Gastrocnemius medialis (tissue), 4 donors: ENCODE results near the gene FASTK. TPM values are rescaled to one million over a fixed set of nuclear protein-coding genes. Genes with fewer than 3 reads are reported as not detected.

Source experiments
- ATAC-seq, 2 donors: fragments of 150-250 bp; one replicate each; pipeline ENCODE4 v1.9.1; 2016
- DNase-seq, 2 donors: peaks; one replicate each; pipeline ENCODE4 v3.0.0-alpha.2; 2019
- H3K27ac ChIP-seq, 4 donors: fragments of 200-600 bp; sonication (generic); 1 replicate in 1 of 4; 2 replicates in 3 of 4; pipeline ENCODE4 v1.5.1; 2016 to 2018; ENCODE audit warnings: mild to moderate bottlenecking in 2 of 4, moderate library complexity in 1 of 4
- H3K27me3 ChIP-seq, 3 donors: fragments of 200-600 bp; sonication (generic) in 2 of 3; 1 replicate in 1 of 3; 2 replicates in 2 of 3; pipeline versions ENCODE4 v1.5.1 to v1.6.0; 2016 to 2019; ENCODE audit warnings: mild to moderate bottlenecking in 1 of 3, moderate library complexity in 1 of 3
- H3K36me3 ChIP-seq, 2 donors: fragments of 200-600 bp; sonication (generic) in 1 of 2; one replicate each; pipeline ENCODE4 v1.5.1; 2017 to 2018
- H3K4me1 ChIP-seq, 2 donors: fragments of 200-600 bp; sonication (generic) in 1 of 2; one replicate each; pipeline ENCODE4 v1.5.1; 2016 to 2017; ENCODE audit warnings: mild to moderate bottlenecking in 2 of 2
- H3K4me3 ChIP-seq, 4 donors: fragments of 200-600 bp; sonication (generic) in 3 of 4; 1 replicate in 1 of 4; 2 replicates in 3 of 4; pipeline ENCODE4 v1.5.1; 2016 to 2019; ENCODE audit warnings: mild to moderate bottlenecking in 2 of 4
- H3K9me3 ChIP-seq, 3 donors: fragments of 200-600 bp; sonication (generic) in 2 of 3; 1 replicate in 1 of 3; 2 replicates in 2 of 3; pipeline ENCODE4 v1.5.1; 2016 to 2019
- CTCF ChIP-seq, 5 experiments: fragments of 450-650 bp in 3 of 5; fragments of 200-600 bp in 2 of 5; sonication (generic) in 2 of 5; IDR thresholded peaks in 4 of 5; conservative IDR thresholded peaks in 1 of 5; 1 replicate in 4 of 5; 2 replicates in 1 of 5; pipeline ENCODE4 v1.5.1; 2016 to 2019; ENCODE audit warnings: antibody characterized with exemption in 5 of 5, mild to moderate bottlenecking in 3 of 5, moderate library complexity in 3 of 5
- POLR2A ChIP-seq, 2 donors: fragments of 450-650 bp; IDR thresholded peaks; one replicate each; pipeline ENCODE4 v1.6.1; 2017; ENCODE audit warnings: antibody characterized with exemption in 2 of 2, mild to moderate bottlenecking in 2 of 2, moderate library complexity in 2 of 2
- in situ Hi-C, 4 donors: fragments of 200-750 bp; cut with MboI; loops; one replicate each; pipeline versions ENCODE4 v1.15.0 to v1.8.0; 2017; ENCODE audit warnings: low sequenced_read_pairs in 4 of 4
- intact Hi-C: fragments of 100-400 bp; cut with DNase I; formaldehyde crosslinking; loops from one replicate; pipeline ENCODE4 v1.15.1; 2023; ENCODE audit warnings: low total_unique reads
- total RNA-seq, 4 donors: library from RNA; depleted of rRNA; stranded (reverse); fragments of >200 nt; gene quantifications; one replicate each; pipeline versions ENCODE4 v1.1.0 to v1.2.3, GENCODE V29; 2016

Gene FASTK
- total RNA-seq, 4 donors from 2014 or later: 108 to 181 (median 141) TPM

- Histone ChIP-seq H3K9me3 (no peaks in the 10 kb centered on the region), H3K27me3 (no peaks in the 10 kb centered on the region), H3K4me1 (peaks cover 34 to 42% of the 10 kb centered on the region in 2 donors), H3K27ac (peak overlapping the region; percentile 90 to 99 (median 94)), H3K4me3 (peak overlapping the region; percentile 96 to 99 (median 98)), H3K36me3 (peaks cover 0 to 3% of the 10 kb centered on the region in 2 donors)
- TF ChIP-seq POLR2A (IDR thresholded peaks at IDR 0.05): no peak
- no peak for TF ChIP-seq CTCF (IDR thresholded peaks at IDR 0.05 in 4 of 5, conservative IDR thresholded peaks at IDR 0.05 in 1 of 5)
- DNase-seq: no peak
- in situ Hi-C loops: no loop called here
- intact Hi-C loops: loop anchor here (1.0 to 10.0 kb wide), 6 partner anchors 21 to 1385 kb away; partner anchors contain the start of genes ABCB8, ASB10, SLC4A2 and SMARCD3
- peak; percentile 1 to 4 for ATAC-seq
These were observed 515 bp downstream of the FASTK start for GRCh38 chr7:151080067-151080521.

GRCh38 chr7:151079199-151079910 is 1.3 kb downstream of the FASTK start:
- Histone ChIP-seq H3K9me3 (no peaks in the 10 kb centered on the region), H3K4me3 (peak overlapping the region; percentile 96 to 99 (median 98)), H3K27ac (peak overlapping the region; percentile 90 to 99 (median 94)), H3K4me1 (peaks cover 34 to 42% of the 10 kb centered on the region in 2 donors), H3K36me3 (peaks cover 0 to 8% of the 10 kb centered on the region in 2 donors), H3K27me3 (no peaks in the 10 kb centered on the region)
- TF ChIP-seq CTCF (IDR thresholded peaks at IDR 0.05 in 4 of 5, conservative IDR thresholded peaks at IDR 0.05 in 1 of 5) (no peak), POLR2A (IDR thresholded peaks at IDR 0.05) (no peak)
- intact Hi-C loops: no loop called here
- in situ Hi-C loops: no loop called here
- DNase-seq: no peak
- no peak for ATAC-seq

GRCh38 chr7:151078233-151079040 is 2.2 kb downstream of the FASTK start:
- TF ChIP-seq POLR2A (IDR thresholded peaks at IDR 0.05) (no peak), CTCF (IDR thresholded peaks at IDR 0.05 in 4 of 5, conservative IDR thresholded peaks at IDR 0.05 in 1 of 5) (no peak)
- H3K27ac ChIP-seq: peak overlapping the region in 3 of 4 donors; percentile 17 to 96 (median 54)
- H3K36me3 ChIP-seq: peaks cover 0 to 17% of the 10 kb centered on the region in 2 donors
- in situ Hi-C loops (no loop called here), intact Hi-C loops (no loop called here)
- no peaks in the 10 kb centered on the region for H3K9me3 ChIP-seq
- ATAC-seq (no peak), DNase-seq (no peak)
- no peaks in the 10 kb centered on the region for H3K27me3 ChIP-seq
- no peak overlapping the region for H3K4me3 ChIP-seq
- peaks cover 34 to 38% of the 10 kb centered on the region in 2 donors for H3K4me1 ChIP-seq

- DNase-seq: no peak
- TF ChIP-seq CTCF (IDR thresholded peaks at IDR 0.05 in 4 of 5, conservative IDR thresholded peaks at IDR 0.05 in 1 of 5): no peak
- no peak for TF ChIP-seq POLR2A (IDR thresholded peaks at IDR 0.05)
- peak overlapping the region in 3 of 4 donors; percentile 17 to 96 (median 54) for H3K27ac ChIP-seq
These were observed 2.8 kb downstream of the FASTK start for GRCh38 chr7:151077705-151078232.

More at GRCh38 chr7:151077705-151078232, 2.8 kb downstream of the FASTK start:
- no peak for ATAC-seq
- in situ Hi-C loops (no loop called here), intact Hi-C loops (no loop called here)
- Histone ChIP-seq H3K27me3 (no peaks in the 10 kb centered on the region), H3K36me3 (peaks cover 0 to 23% of the 10 kb centered on the region in 2 donors), H3K9me3 (no peaks in the 10 kb centered on the region), H3K4me3 (no peak overlapping the region), H3K4me1 (peaks cover 34 to 38% of the 10 kb centered on the region in 2 donors)
